Measurements from ENCODE around the gene WRAP73.

GRCh38 chr1:3627515-3628253, 22.2 kb downstream of the WRAP73 start:
- TF ChIP-seq CTCF (conservative IDR thresholded peaks at IDR 0.05; ENCODE audit: low read depth, low read length) (no peak), EZH2 (IDR thresholded peaks at IDR 0.05; ENCODE audit: borderline replicate concordance, low read depth, low read length, poor library complexity, severe bottlenecking) (no peak)
